KMS-11 (cell line): ENCODE measurements around the gene RFX8.

ENCODE experiments used
- H2AFZ ChIP-seq: fragments of 200-600 bp; sonication (generic); 2 replicates; pipeline ENCODE4 v1.6.1; 2016; ENCODE audit warnings: antibody characterized with exemption, mixed run types, low read depth
- H3K27ac ChIP-seq: fragments of 200-600 bp; sonication (generic); 2 replicates; pipeline ENCODE4 v1.6.1; 2016; ENCODE audit warnings: mild to moderate bottlenecking, mixed run types
- H3K27me3 ChIP-seq: fragments of 200-600 bp; sonication (generic); 2 replicates; pipeline ENCODE4 v1.6.1; 2017; ENCODE audit warnings: mild to moderate bottlenecking, low read depth, mixed run types, moderate library complexity; ENCODE audit not compliant: insufficient read depth
- H3K36me3 ChIP-seq: fragments of 200-600 bp; sonication (generic); 2 replicates; pipeline ENCODE4 v1.6.1; 2017; ENCODE audit warnings: mild to moderate bottlenecking, mixed run types; ENCODE audit not compliant: insufficient read depth
- H3K4me1 ChIP-seq: fragments of 200-600 bp; sonication (generic); 2 replicates; pipeline ENCODE4 v1.6.1; 2016; ENCODE audit warnings: mild to moderate bottlenecking, low read depth, mixed run types; ENCODE audit not compliant: poor library complexity, severe bottlenecking
- H3K4me2 ChIP-seq: fragments of 200-600 bp; sonication (generic); 2 replicates; pipeline ENCODE4 v1.7.0; 2016; ENCODE audit warnings: mild to moderate bottlenecking, mixed run types
- H3K4me3 ChIP-seq: fragments of 200-600 bp; sonication (generic); IDR thresholded peaks from 2 replicates; pipeline ENCODE4 v1.6.1; 2017; ENCODE audit warnings: low read depth, low read length, mixed read lengths; ENCODE audit not compliant: insufficient read depth
- H3K79me2 ChIP-seq: fragments of 200-600 bp; sonication (generic); 2 replicates; pipeline ENCODE4 v1.6.1; 2016; ENCODE audit warnings: low read depth, mixed run types; ENCODE audit not compliant: insufficient read depth
- H3K9ac ChIP-seq: fragments of 200-600 bp; sonication (generic); 2 replicates; pipeline ENCODE4 v1.6.1; 2016; ENCODE audit warnings: mild to moderate bottlenecking, mixed run types
- H4K20me1 ChIP-seq: fragments of 200-600 bp; sonication (generic); 2 replicates; pipeline ENCODE4 v1.6.1; 2016; ENCODE audit warnings: mild to moderate bottlenecking, mixed run types; ENCODE audit not compliant: insufficient read depth
- TF ChIP-seq, protein P1 (sequence below): fragments of 200-600 bp; sonication (generic); conservative IDR thresholded peaks from 2 replicates; pipeline ENCODE4 v1.6.1; 2017; ENCODE audit warnings: low read depth, mild to moderate bottlenecking, antibody characterized with exemption, low read length, moderate library complexity, mixed read lengths

RFX8 gene

DNA sequence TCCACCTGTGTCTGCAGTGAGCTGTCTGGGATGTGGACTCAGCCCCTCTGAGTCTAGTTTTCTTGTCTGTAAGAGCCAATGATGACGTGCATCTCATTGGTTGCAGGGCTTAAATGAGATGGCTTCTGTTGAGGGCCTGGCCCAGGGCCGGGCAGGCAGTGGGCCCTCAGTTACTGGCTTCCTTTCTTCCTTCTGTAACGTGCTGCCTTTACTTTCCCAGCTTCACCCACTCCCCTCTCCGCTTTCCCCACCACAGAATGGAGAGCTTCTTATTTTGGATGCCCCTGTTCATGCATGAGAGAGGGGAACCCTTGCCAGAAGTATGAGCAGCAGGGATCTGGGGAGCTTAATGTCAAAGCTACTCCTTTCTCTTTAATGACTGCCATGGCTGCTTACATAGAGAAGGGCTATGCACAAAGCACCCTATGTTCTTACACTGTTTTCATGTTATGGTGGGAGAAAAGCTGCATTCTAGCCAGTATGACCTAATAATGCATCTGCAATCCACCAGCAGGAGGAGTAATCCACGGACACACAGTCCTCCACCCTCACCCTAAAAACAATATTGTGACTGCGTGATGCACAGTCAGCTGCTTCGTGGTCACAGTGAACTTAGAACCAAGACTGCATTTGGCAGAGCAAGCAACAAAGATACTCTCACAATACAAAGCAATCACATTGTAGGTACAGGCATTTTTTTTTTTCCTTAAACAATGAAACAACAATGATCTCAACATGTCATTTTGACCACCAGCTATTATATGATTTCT is 124.8 kb downstream of the RFX8 start:
- no peak overlapping the region for H3K4me3 ChIP-seq
- no peaks in the 10 kb centered on the region for H3K36me3 ChIP-seq
- no peaks in the 10 kb centered on the region for H4K20me1 ChIP-seq
- H3K4me1 ChIP-seq = no peaks in the 10 kb centered on the region
- no peak overlapping the region for H2AFZ ChIP-seq
- TF ChIP-seq, protein P1, sequence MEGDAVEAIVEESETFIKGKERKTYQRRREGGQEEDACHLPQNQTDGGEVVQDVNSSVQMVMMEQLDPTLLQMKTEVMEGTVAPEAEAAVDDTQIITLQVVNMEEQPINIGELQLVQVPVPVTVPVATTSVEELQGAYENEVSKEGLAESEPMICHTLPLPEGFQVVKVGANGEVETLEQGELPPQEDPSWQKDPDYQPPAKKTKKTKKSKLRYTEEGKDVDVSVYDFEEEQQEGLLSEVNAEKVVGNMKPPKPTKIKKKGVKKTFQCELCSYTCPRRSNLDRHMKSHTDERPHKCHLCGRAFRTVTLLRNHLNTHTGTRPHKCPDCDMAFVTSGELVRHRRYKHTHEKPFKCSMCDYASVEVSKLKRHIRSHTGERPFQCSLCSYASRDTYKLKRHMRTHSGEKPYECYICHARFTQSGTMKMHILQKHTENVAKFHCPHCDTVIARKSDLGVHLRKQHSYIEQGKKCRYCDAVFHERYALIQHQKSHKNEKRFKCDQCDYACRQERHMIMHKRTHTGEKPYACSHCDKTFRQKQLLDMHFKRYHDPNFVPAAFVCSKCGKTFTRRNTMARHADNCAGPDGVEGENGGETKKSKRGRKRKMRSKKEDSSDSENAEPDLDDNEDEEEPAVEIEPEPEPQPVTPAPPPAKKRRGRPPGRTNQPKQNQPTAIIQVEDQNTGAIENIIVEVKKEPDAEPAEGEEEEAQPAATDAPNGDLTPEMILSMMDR = peak; percentile 20; the same call in 1 of the 2 replicates
- no peak overlapping the region for H3K4me2 ChIP-seq
- no peak overlapping the region for H3K9ac ChIP-seq
- no peaks in the 10 kb centered on the region for H3K27me3 ChIP-seq
- no peak overlapping the region for H3K27ac ChIP-seq
- H3K79me2 ChIP-seq = no peaks in the 10 kb centered on the region

DNA sequence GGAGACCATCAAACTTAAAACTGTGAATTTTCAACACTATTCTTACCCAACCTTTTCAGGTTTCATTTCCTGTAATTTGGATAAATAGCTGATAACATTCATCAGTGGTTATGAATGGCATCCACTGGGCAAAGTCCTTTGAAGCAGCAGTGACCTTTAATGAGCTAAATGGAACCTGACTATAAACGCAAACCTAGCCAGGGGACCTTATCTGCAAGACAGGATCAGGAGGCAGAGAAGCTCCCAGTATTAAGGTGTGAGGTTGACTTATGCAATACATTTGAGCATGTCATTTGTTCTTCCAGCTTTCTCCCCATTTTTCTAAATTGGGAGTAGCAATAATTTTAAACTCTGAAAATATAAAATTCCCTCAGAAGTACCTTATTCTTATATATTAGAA is 126.0 kb downstream of the RFX8 start:
- Histone ChIP-seq H3K4me1 (no peaks in the 10 kb centered on the region), H3K27ac (no peak overlapping the region), H4K20me1 (no peaks in the 10 kb centered on the region), H3K4me3 (no peak overlapping the region), H2AFZ (no peak overlapping the region), H3K36me3 (no peaks in the 10 kb centered on the region), H3K79me2 (no peaks in the 10 kb centered on the region), H3K9ac (no peak overlapping the region), H3K4me2 (no peak overlapping the region), H3K27me3 (no peaks in the 10 kb centered on the region)
- TF ChIP-seq, protein P1 = no peak
